GM23248 (cell line): ENCODE measurements around the gene RCOR2.

Experiments used
- EZH2 ChIP-seq: fragments of 200-600 bp; sonication (generic); IDR thresholded peaks from 2 replicates; pipeline ENCODE4 v1.6.1; 2018; ENCODE audit warnings: antibody characterized with exemption, mild to moderate bottlenecking; ENCODE audit not compliant: insufficient read depth, poor library complexity, severe bottlenecking
- EZH2phosphoT487 ChIP-seq: fragments of 200-600 bp; sonication (generic); IDR thresholded peaks from 2 replicates; pipeline ENCODE4 v1.6.1; 2018; ENCODE audit warnings: antibody characterized with exemption, moderate library complexity, mild to moderate bottlenecking, low read depth; ENCODE audit not compliant: insufficient read depth

GRCh38 chr11:63893355-63893754 lies 23.6 kb downstream of the RCOR2 start:
- TF ChIP-seq EZH2 (no peak), EZH2phosphoT487 (no peak)
